K562 (cell line): Measurements from ENCODE around the gene NLGN2. TPM values are rescaled to one million over a fixed set of nuclear protein-coding genes. Genes with fewer than 3 reads are reported as not detected.

ENCODE experiments used
- GABPB1 ChIP-seq: sonication (generic); formaldehyde crosslinking; IDR thresholded peaks from 2 replicates; pipeline ENCODE4 v1.8.0; 2022; ENCODE audit warnings: mild to moderate bottlenecking, missing genetic modification reagents
- GATAD2A ChIP-seq: fragments of 450-650 bp; IDR thresholded peaks from 2 replicates; pipeline ENCODE4 v1.6.1; 2017
- GTF2F1 ChIP-seq: IDR thresholded peaks from 2 replicates; pipeline ENCODE4 v1.6.1; 2011; ENCODE audit warnings: low read depth, low read length, improper control_type of control experiment
- HIVEP1 ChIP-seq: fragments of 250-450 bp; sonication (Bioruptor Pico); IDR thresholded peaks from 2 replicates; pipeline ENCODE4 v1.4.0; 2020; ENCODE audit warnings: mild to moderate bottlenecking
- HNRNPL ChIP-seq: fragments of 200-400 bp; formaldehyde crosslinking; IDR thresholded peaks from 2 replicates; pipeline ENCODE4 v1.6.1; 2017; ENCODE audit warnings: low read depth, mild to moderate bottlenecking, low read length
- JUND ChIP-seq, 2 experiments: IDR thresholded peaks; 2 replicates in 1 of 2; 3 replicates in 1 of 2; pipeline ENCODE4 v1.6.1; 2011; ENCODE audit warnings: borderline replicate concordance in 2 of 2, low read depth in 2 of 2, low read length in 2 of 2, improper control_type of control experiment in 1 of 2, missing biosample characterization in 1 of 2, missing genetic modification characterization in 1 of 2, missing genetic modification reagents in 1 of 2
- KLF6 ChIP-seq: fragments of 250-450 bp; sonication (Bioruptor Pico); IDR thresholded peaks from 2 replicates; pipeline ENCODE4 v1.4.0; 2020; ENCODE audit warnings: mild to moderate bottlenecking, moderate library complexity, borderline replicate concordance
- MAZ ChIP-seq, 2 experiments: fragments of 450-650 bp in 1 of 2; sonication (generic) in 1 of 2; formaldehyde crosslinking; IDR thresholded peaks in 1 of 2; conservative IDR thresholded peaks in 1 of 2; 2 replicates each; pipeline versions ENCODE4 v1.4.0 to v1.5.0; 2020; ENCODE audit warnings: mild to moderate bottlenecking in 1 of 2, missing genetic modification reagents in 1 of 2
- MECOM ChIP-seq: fragments of 250-450 bp; sonication (Bioruptor Pico); IDR thresholded peaks from 2 replicates; pipeline ENCODE4 v1.8.0; 2022; ENCODE audit warnings: inconsistent platforms
- NCOR1 ChIP-seq: fragments of 450-650 bp; IDR thresholded peaks from 2 replicates; pipeline ENCODE4 v1.6.1; 2016; ENCODE audit warnings: mild to moderate bottlenecking, moderate library complexity
- PHB ChIP-seq: fragments of 250-450 bp; sonication (Bioruptor Pico); IDR thresholded peaks from 2 replicates; pipeline ENCODE4 v1.5.0; 2021
- PHF8 ChIP-seq: fragments of 200-600 bp; sonication (generic); IDR thresholded peaks from 2 replicates; pipeline ENCODE4 v1.6.1; 2012; ENCODE audit warnings: mixed run types, mild to moderate bottlenecking, inconsistent platforms, low read length, moderate library complexity, borderline replicate concordance
- RB1 ChIP-seq: fragments of 450-650 bp; IDR thresholded peaks from 2 replicates; pipeline ENCODE4 v1.6.1; 2017; ENCODE audit warnings: low read depth, mild to moderate bottlenecking
- ZNF134 ChIP-seq: fragments of 250-450 bp; sonication (Bioruptor Pico); conservative IDR thresholded peaks from 2 replicates; pipeline ENCODE4 v1.4.0; 2020
- ZNF140 ChIP-seq: fragments of 250-450 bp; sonication (Bioruptor Pico); IDR thresholded peaks from 2 replicates; pipeline ENCODE4 v1.8.0; 2021; ENCODE audit warnings: moderate library complexity, mild to moderate bottlenecking, inconsistent platforms
- ZNF197 ChIP-seq: fragments of 200-800 bp; sonication (Bioruptor generic); IDR thresholded peaks from 2 replicates; pipeline ENCODE4 v1.6.1; 2016; ENCODE audit warnings: low read depth, missing genetic modification characterization, missing compliant biosample characterization
- ZNF445 ChIP-seq: fragments of 250-450 bp; sonication (Bioruptor Pico); IDR thresholded peaks from 2 replicates; pipeline ENCODE4 v1.4.0; 2020; ENCODE audit warnings: low read depth, mild to moderate bottlenecking, moderate library complexity
- ZNF644 ChIP-seq: fragments of 200-800 bp; sonication (Bioruptor generic); IDR thresholded peaks from 2 replicates; pipeline ENCODE4 v1.6.1; 2016; ENCODE audit warnings: low read depth, missing genetic modification characterization, missing compliant biosample characterization
- polyA plus RNA-seq, 8 experiments: library from polyadenylated mRNA; depleted of rRNA in 4 of 8; stranded (reverse) in 5 of 8; unstranded in 3 of 8; fragments of >200 nt; fragmentation: Nextera tagmentation in 2 of 8; fragmentation: Illumina TruSeq in 1 of 8; extraction: Ambion mirVana in 2 of 8; extraction: Trizol in 1 of 8; gene quantifications; 2 replicates each; pipeline versions ENCODE4 v1.2.1 to v1.2.3, GENCODE V29; 2011 to 2014; ENCODE audit warnings: inconsistent platforms in 1 of 8, missing spikeins in 1 of 8
- total RNA-seq, 7 experiments: library from RNA; depleted of rRNA in 6 of 7; stranded (reverse); fragments of >200 nt in 6 of 7; fragmentation: Illumina TruSeq in 2 of 7; extraction: Trizol in 2 of 7; gene quantifications; 2 replicates each; pipeline versions ENCODE4 v1.2.1 to v1.2.3, GENCODE V29; 2011 to 2021; ENCODE audit warnings: low replicate concordance in 1 of 7
- TF ChIP-seq, protein P1 (sequence below): fragments of 250-450 bp; sonication (Bioruptor Pico); IDR thresholded peaks from 2 replicates; pipeline ENCODE4 v1.4.0; 2020; ENCODE audit warnings: mild to moderate bottlenecking, moderate library complexity
- TF ChIP-seq, protein P2 (sequence below): sonication (generic); formaldehyde crosslinking; IDR thresholded peaks from 2 replicates; pipeline ENCODE4 v1.8.1; 2023; ENCODE audit warnings: mild to moderate bottlenecking, missing genetic modification reagents
- TF ChIP-seq, protein P3 (sequence below), 2 experiments: fragments of 450-650 bp; IDR thresholded peaks; 2 replicates each; pipeline ENCODE4 v1.6.1; 2016

NLGN2 gene
- total and polyA plus RNA-seq, 9 of the 15 experiments (the other 6 are each of a cell fraction or from before 2014, with no cell fraction given): 0.11 to 7.8 (median 0.77) TPM

GRCh38 chr17:7444682-7445618 lies 37.3 kb downstream of the NLGN2 start, which contains the start of gene CHRNB1 (continued):
- TF ChIP-seq HNRNPL (0 out of 2 replicates have a peak, but pooled peaks have one; percentile 34), NCOR1 (no peak), MECOM (CRISPR knock-in tag) (no peak), RB1 (no peak), HIVEP1 (CRISPR knock-in tag) (no peak), ZNF445 (no peak), KLF6 (no peak), PHF8 (no peak), MAZ (CRISPR knock-in tag; conservative IDR thresholded peaks at IDR 0.05 in 1 of 2, IDR thresholded peaks at IDR 0.05 in 1 of 2) (peak; percentile 19 to 31; a peak in 3 of 4 replicates), GATAD2A (no peak), ZNF197 (CRISPR knock-in tag) (no peak), PHB (CRISPR knock-in tag) (no peak), GTF2F1 (no peak), JUND (IDR thresholded peaks at IDR 0.05; ENCODE audit: borderline replicate concordance, low read depth, low read length) (0 out of 2 replicates have a peak, but pooled peaks have one; percentile 4), JUND (tag; IDR thresholded peaks at IDR 0.05; ENCODE audit: borderline replicate concordance, low read depth, low read length) (no peak), ZNF134 (CRISPR knock-in tag) (no peak), ZNF644 (tag) (no peak), GABPB1 (no peak), ZNF140 (CRISPR knock-in tag) (no peak)
- TF ChIP-seq, protein P1, sequence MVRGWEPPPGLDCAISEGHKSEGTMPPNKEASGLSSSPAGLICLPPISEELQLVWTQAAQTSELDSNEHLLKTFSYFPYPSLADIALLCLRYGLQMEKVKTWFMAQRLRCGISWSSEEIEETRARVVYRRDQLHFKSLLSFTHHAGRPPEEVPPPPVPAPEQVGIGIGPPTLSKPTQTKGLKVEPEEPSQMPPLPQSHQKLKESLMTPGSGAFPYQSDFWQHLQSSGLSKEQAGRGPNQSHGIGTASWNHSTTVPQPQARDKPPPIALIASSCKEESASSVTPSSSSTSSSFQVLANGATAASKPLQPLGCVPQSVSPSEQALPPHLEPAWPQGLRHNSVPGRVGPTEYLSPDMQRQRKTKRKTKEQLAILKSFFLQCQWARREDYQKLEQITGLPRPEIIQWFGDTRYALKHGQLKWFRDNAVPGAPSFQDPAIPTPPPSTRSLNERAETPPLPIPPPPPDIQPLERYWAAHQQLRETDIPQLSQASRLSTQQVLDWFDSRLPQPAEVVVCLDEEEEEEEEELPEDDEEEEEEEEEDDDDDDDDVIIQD: no peak
- TF ChIP-seq, protein P2, sequence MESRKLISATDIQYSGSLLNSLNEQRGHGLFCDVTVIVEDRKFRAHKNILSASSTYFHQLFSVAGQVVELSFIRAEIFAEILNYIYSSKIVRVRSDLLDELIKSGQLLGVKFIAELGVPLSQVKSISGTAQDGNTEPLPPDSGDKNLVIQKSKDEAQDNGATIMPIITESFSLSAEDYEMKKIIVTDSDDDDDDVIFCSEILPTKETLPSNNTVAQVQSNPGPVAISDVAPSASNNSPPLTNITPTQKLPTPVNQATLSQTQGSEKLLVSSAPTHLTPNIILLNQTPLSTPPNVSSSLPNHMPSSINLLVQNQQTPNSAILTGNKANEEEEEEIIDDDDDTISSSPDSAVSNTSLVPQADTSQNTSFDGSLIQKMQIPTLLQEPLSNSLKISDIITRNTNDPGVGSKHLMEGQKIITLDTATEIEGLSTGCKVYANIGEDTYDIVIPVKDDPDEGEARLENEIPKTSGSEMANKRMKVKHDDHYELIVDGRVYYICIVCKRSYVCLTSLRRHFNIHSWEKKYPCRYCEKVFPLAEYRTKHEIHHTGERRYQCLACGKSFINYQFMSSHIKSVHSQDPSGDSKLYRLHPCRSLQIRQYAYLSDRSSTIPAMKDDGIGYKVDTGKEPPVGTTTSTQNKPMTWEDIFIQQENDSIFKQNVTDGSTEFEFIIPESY (CRISPR knock-in tag): peak; percentile 84
- TF ChIP-seq, protein P3, sequence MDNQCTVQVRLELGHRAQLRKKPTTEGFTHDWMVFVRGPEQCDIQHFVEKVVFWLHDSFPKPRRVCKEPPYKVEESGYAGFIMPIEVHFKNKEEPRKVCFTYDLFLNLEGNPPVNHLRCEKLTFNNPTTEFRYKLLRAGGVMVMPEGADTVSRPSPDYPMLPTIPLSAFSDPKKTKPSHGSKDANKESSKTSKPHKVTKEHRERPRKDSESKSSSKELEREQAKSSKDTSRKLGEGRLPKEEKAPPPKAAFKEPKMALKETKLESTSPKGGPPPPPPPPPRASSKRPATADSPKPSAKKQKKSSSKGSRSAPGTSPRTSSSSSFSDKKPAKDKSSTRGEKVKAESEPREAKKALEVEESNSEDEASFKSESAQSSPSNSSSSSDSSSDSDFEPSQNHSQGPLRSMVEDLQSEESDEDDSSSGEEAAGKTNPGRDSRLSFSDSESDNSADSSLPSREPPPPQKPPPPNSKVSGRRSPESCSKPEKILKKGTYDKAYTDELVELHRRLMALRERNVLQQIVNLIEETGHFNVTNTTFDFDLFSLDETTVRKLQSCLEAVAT (IDR thresholded peaks at IDR 0.05): peak in 1 of 2 experiments; percentile 88; a peak in 2 of 4 replicates
